Ishikawa (cell line): ENCODE measurements around the gene TBC1D22A.

ENCODE experiments used
- CEBPB ChIP-seq: IDR thresholded peaks from 2 replicates; pipeline ENCODE4 v1.6.1; 2012
- CREB1 ChIP-seq: IDR thresholded peaks from 2 replicates; pipeline ENCODE4 v1.6.1; 2012; ENCODE audit warnings: low read depth
- EGR1 ChIP-seq: IDR thresholded peaks from 2 replicates; pipeline ENCODE4 v1.6.1; 2012
- EP300 ChIP-seq: IDR thresholded peaks from 2 replicates; pipeline ENCODE4 v1.6.1; 2012; ENCODE audit warnings: borderline replicate concordance
- FOXM1 ChIP-seq: IDR thresholded peaks from 2 replicates; pipeline ENCODE4 v1.6.1; 2012; ENCODE audit warnings: low read depth, borderline replicate concordance
- MAX ChIP-seq: IDR thresholded peaks from 2 replicates; pipeline ENCODE4 v1.6.1; 2012
- NFIC ChIP-seq: IDR thresholded peaks from 2 replicates; pipeline ENCODE4 v1.6.1; 2012
- RAD21 ChIP-seq: IDR thresholded peaks from 2 replicates; pipeline ENCODE4 v1.6.1; 2012; ENCODE audit warnings: low read depth
- REST ChIP-seq: IDR thresholded peaks from 2 replicates; pipeline ENCODE4 v1.6.1; 2012; ENCODE audit warnings: low read depth, mild to moderate bottlenecking
- TAF1 ChIP-seq: IDR thresholded peaks from 2 replicates; pipeline ENCODE4 v1.6.1; 2012; ENCODE audit warnings: low read depth, mild to moderate bottlenecking
- TCF12 ChIP-seq: IDR thresholded peaks from 2 replicates; pipeline ENCODE4 v1.6.1; 2012; ENCODE audit warnings: low read depth
- TEAD4 ChIP-seq: IDR thresholded peaks from 2 replicates; pipeline ENCODE4 v1.6.1; 2012
- USF1 ChIP-seq: IDR thresholded peaks from 2 replicates; pipeline ENCODE4 v1.6.1; 2012
- YY1 ChIP-seq: IDR thresholded peaks from 2 replicates; pipeline ENCODE4 v1.6.1; 2012; ENCODE audit warnings: low read depth
- ZBTB7A ChIP-seq: IDR thresholded peaks from 2 replicates; pipeline ENCODE4 v1.6.1; 2012; ENCODE audit warnings: low read depth

The TBC1D22A gene

GRCh38 chr22:46935506-46936377 is 173.3 kb downstream of the TBC1D22A start:
- TF ChIP-seq RAD21 (no peak), MAX (peak; percentile 63)

- TF ChIP-seq MAX (peak; percentile 31; the same call in 1 of the 2 replicates), CEBPB (peak; percentile 19; the same call in 1 of the 2 replicates), REST (no peak), TAF1 (no peak), CREB1 (no peak), EP300 (no peak), NFIC (peak; percentile 83), ZBTB7A (no peak), EGR1 (no peak), TEAD4 (0 out of 2 replicates have a peak, but pooled peaks have one; percentile 46), YY1 (no peak), RAD21 (no peak), TCF12 (peak; percentile 44; the same call in 1 of the 2 replicates)
Observed at GRCh38 chr22:46936378-46936903, 174.0 kb downstream of the TBC1D22A start.

- TF ChIP-seq FOXM1 (no peak), TCF12 (no peak)
Observed at GRCh38 chr22:46937185-46937584, 174.7 kb downstream of the TBC1D22A start.

- TF ChIP-seq RAD21, result no peak
- TF ChIP-seq REST, result no peak
- no peak for TF ChIP-seq NFIC
- no peak for TF ChIP-seq EP300
Observed at GRCh38 chr22:46937939-46938338, 175.5 kb downstream of the TBC1D22A start.

GRCh38 chr22:46941968-46942798 is 179.7 kb downstream of the TBC1D22A start:
- TF ChIP-seq TCF12, result no peak
- no peak for TF ChIP-seq MAX
- TF ChIP-seq TEAD4, result no peak
- TF ChIP-seq CEBPB, result no peak
- no peak for TF ChIP-seq EGR1
- TF ChIP-seq REST, result no peak
- no peak for TF ChIP-seq NFIC
- no peak for TF ChIP-seq USF1
